ENCODE data around the gene ST3GAL5.

DNA sequence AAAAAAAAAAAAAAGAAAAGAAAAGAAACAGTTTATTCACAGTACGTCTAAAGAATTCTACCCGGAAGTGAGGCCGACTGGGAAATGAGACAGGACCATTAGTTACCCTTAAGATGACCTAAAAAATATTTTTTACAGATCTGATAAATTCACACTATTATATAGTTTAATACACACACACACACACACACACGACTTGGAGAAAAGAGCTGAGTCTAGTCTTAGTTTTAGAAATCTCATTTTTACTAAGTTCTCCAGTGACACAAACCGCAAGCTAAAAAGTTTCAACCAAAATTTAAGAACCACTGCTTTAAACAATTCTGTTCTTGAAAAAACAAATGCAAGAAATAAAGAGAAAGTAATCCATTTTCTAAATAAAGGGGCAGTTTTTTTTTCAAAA lies 27.1 kb downstream of the ST3GAL5 start:
- TF ChIP-seq, protein P1, sequence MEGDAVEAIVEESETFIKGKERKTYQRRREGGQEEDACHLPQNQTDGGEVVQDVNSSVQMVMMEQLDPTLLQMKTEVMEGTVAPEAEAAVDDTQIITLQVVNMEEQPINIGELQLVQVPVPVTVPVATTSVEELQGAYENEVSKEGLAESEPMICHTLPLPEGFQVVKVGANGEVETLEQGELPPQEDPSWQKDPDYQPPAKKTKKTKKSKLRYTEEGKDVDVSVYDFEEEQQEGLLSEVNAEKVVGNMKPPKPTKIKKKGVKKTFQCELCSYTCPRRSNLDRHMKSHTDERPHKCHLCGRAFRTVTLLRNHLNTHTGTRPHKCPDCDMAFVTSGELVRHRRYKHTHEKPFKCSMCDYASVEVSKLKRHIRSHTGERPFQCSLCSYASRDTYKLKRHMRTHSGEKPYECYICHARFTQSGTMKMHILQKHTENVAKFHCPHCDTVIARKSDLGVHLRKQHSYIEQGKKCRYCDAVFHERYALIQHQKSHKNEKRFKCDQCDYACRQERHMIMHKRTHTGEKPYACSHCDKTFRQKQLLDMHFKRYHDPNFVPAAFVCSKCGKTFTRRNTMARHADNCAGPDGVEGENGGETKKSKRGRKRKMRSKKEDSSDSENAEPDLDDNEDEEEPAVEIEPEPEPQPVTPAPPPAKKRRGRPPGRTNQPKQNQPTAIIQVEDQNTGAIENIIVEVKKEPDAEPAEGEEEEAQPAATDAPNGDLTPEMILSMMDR (IDR thresholded peaks at IDR 0.05) = no peak
- TF ChIP-seq EZH2phosphoT487 (IDR thresholded peaks at IDR 0.05) = no peak

Measured in neural progenitor cell (in vitro differentiated cells).